Sigmoid colon (tissue), 7 donors: ENCODE results near the gene PGLYRP1. TPM values are rescaled to one million over a fixed set of nuclear protein-coding genes. Genes with fewer than 3 reads are reported as not detected.

Experiments
- DNase-seq: peaks from one replicate; pipeline ENCODE4 v3.0.0-alpha.2; 2019
- H3K27ac ChIP-seq, 4 donors: fragments of 200-600 bp; sonication (generic); one replicate each; pipeline ENCODE4 v1.5.1; 2016 to 2019; ENCODE audit warnings: mild to moderate bottlenecking in 1 of 4
- H3K27me3 ChIP-seq, 3 donors: fragments of 200-600 bp; sonication (generic); one replicate each; pipeline ENCODE4 v1.5.1; 2019; ENCODE audit warnings: mild to moderate bottlenecking in 1 of 3
- H3K36me3 ChIP-seq, 4 donors: fragments of 200-600 bp; sonication (generic); one replicate each; pipeline ENCODE4 v1.5.1; 2016 to 2019
- H3K4me1 ChIP-seq, 4 donors: fragments of 200-600 bp; sonication (generic); one replicate each; pipeline ENCODE4 v1.5.1; 2017 to 2019
- H3K4me3 ChIP-seq, 4 donors: fragments of 200-600 bp; sonication (generic); one replicate each; pipeline ENCODE4 v1.5.1; 2017 to 2019; ENCODE audit warnings: mild to moderate bottlenecking in 2 of 4, moderate library complexity in 1 of 4
- H3K9me3 ChIP-seq, 4 donors: fragments of 200-600 bp in 3 of 4; sonication (generic) in 3 of 4; one replicate each; pipeline versions ENCODE4 v1.5.1 to v1.6.1; 2013 to 2019
- EP300 ChIP-seq, 4 donors: sonication (generic); formaldehyde crosslinking; IDR thresholded peaks; one replicate each; pipeline ENCODE4 v1.6.1; 2017; ENCODE audit warnings: antibody characterized with exemption in 4 of 4
- POLR2A ChIP-seq, 2 donors: fragments of 450-650 bp; IDR thresholded peaks; one replicate each; pipeline ENCODE4 v1.6.1; 2016; ENCODE audit warnings: antibody characterized with exemption in 2 of 2, mild to moderate bottlenecking in 2 of 2, moderate library complexity in 2 of 2
- POLR2AphosphoS5 ChIP-seq, 4 donors: sonication (generic); formaldehyde crosslinking; IDR thresholded peaks; one replicate each; pipeline ENCODE4 v1.6.1; 2017; ENCODE audit warnings: antibody characterized with exemption in 4 of 4
- WGBS, 2 donors: extraction: QIAGEN DNeasy Blood & Tissue Kit; methylation state at CpG; one replicate each; pipeline ENCODE4 v1.1.7; 2013; 5-methylcytosine and 5-hydroxymethylcytosine counted together
- intact Hi-C: fragments of 100-400 bp; cut with DNase I; formaldehyde crosslinking; loops from one replicate; pipeline ENCODE4 v1.15.1; 2023
- polyA plus RNA-seq, 3 donors: library from polyadenylated mRNA; stranded (reverse); fragments of 200-250 nt; gene quantifications; one replicate each; pipeline ENCODE4 v1.2.3, GENCODE V29; 2013
- total RNA-seq, 4 donors: library from RNA; depleted of rRNA; stranded (reverse); fragments of >200 nt; gene quantifications; one replicate each; pipeline ENCODE4 v1.1.0, GENCODE V29; 2016
- TF ChIP-seq, protein P1 (sequence below), 4 experiments: fragments of 450-650 bp in 3 of 4; fragments of 200-600 bp in 1 of 4; IDR thresholded peaks; one replicate each; pipeline ENCODE4 v1.5.1; 2016 to 2019; ENCODE audit warnings: antibody characterized with exemption in 4 of 4, mild to moderate bottlenecking in 3 of 4, moderate library complexity in 2 of 4
- donor health status: healthy with polysubstance abuse.
- donor health status: Bipolar disorder and iron deficiency.
- donor health status: healthy.

PGLYRP1 gene
- total and polyA plus RNA-seq, 7 donors: 0.12 TPM; not detected in 6

- peaks cover 0 to 4% (median 0%) of the 10 kb centered on the region in 4 donors for H3K4me1 ChIP-seq
- intact Hi-C loops: no loop called here
- no peaks in the 10 kb centered on the region for H3K36me3 ChIP-seq
- H3K4me3 ChIP-seq: no peak overlapping the region
- WGBS, 2 donors: 85 to 90% methylated on average over 11 of the region's 11 CpGs
- no peaks in the 10 kb centered on the region for H3K9me3 ChIP-seq
- peaks cover 0 to 19% (median 0%) of the 10 kb centered on the region in 3 donors for H3K27me3 ChIP-seq
- no peak overlapping the region for H3K27ac ChIP-seq
- peak; percentile 28 for DNase-seq
- no peak for TF ChIP-seq EP300 (IDR thresholded peaks at IDR 0.05)
- no peak for TF ChIP-seq POLR2A (IDR thresholded peaks at IDR 0.05)
- TF ChIP-seq, protein P1, sequence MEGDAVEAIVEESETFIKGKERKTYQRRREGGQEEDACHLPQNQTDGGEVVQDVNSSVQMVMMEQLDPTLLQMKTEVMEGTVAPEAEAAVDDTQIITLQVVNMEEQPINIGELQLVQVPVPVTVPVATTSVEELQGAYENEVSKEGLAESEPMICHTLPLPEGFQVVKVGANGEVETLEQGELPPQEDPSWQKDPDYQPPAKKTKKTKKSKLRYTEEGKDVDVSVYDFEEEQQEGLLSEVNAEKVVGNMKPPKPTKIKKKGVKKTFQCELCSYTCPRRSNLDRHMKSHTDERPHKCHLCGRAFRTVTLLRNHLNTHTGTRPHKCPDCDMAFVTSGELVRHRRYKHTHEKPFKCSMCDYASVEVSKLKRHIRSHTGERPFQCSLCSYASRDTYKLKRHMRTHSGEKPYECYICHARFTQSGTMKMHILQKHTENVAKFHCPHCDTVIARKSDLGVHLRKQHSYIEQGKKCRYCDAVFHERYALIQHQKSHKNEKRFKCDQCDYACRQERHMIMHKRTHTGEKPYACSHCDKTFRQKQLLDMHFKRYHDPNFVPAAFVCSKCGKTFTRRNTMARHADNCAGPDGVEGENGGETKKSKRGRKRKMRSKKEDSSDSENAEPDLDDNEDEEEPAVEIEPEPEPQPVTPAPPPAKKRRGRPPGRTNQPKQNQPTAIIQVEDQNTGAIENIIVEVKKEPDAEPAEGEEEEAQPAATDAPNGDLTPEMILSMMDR (IDR thresholded peaks at IDR 0.05): no peak
- TF ChIP-seq POLR2AphosphoS5 (IDR thresholded peaks at IDR 0.05): no peak
Measured at GRCh38 chr19:46033401-46033800, 10.5 kb upstream of the PGLYRP1 start.

GRCh38 chr19:46032597-46033025, 9.8 kb upstream of the PGLYRP1 start:
- Histone ChIP-seq H3K27ac (no peak overlapping the region), H3K27me3 (peaks cover 0 to 27% (median 0%) of the 10 kb centered on the region in 3 donors), H3K36me3 (no peaks in the 10 kb centered on the region), H3K4me3 (no peak overlapping the region), H3K4me1 (peaks cover 0 to 4% (median 0%) of the 10 kb centered on the region in 4 donors), H3K9me3 (no peaks in the 10 kb centered on the region)
- TF ChIP-seq, protein P1 (IDR thresholded peaks at IDR 0.05): no peak
- no peak for TF ChIP-seq EP300 (IDR thresholded peaks at IDR 0.05)
- 89 to 93% methylated on average over 3 of the region's 3 CpGs for WGBS, 2 donors
- no peak for DNase-seq
- intact Hi-C loops: no loop called here

- H3K9me3 ChIP-seq: no peaks in the 10 kb centered on the region
- DNase-seq: peak; percentile 43
- H3K36me3 ChIP-seq: no peaks in the 10 kb centered on the region
- intact Hi-C loops: no loop called here
- peaks cover 0 to 4% (median 0%) of the 10 kb centered on the region in 4 donors for H3K4me1 ChIP-seq
- H3K27me3 ChIP-seq: peaks cover 0 to 32% (median 0%) of the 10 kb centered on the region in 3 donors
- 81 to 83% methylated on average over 5 of the region's 5 CpGs for WGBS, 2 donors
- no peak overlapping the region for H3K4me3 ChIP-seq
- TF ChIP-seq EP300 (IDR thresholded peaks at IDR 0.05): no peak
- TF ChIP-seq, protein P1 (IDR thresholded peaks at IDR 0.05): no peak
- TF ChIP-seq POLR2AphosphoS5 (IDR thresholded peaks at IDR 0.05): no peak
- no peak for TF ChIP-seq POLR2A (IDR thresholded peaks at IDR 0.05)
- no peak overlapping the region for H3K27ac ChIP-seq
Measured at GRCh38 chr19:46031781-46032596, 9.1 kb upstream of the PGLYRP1 start.

DNA sequence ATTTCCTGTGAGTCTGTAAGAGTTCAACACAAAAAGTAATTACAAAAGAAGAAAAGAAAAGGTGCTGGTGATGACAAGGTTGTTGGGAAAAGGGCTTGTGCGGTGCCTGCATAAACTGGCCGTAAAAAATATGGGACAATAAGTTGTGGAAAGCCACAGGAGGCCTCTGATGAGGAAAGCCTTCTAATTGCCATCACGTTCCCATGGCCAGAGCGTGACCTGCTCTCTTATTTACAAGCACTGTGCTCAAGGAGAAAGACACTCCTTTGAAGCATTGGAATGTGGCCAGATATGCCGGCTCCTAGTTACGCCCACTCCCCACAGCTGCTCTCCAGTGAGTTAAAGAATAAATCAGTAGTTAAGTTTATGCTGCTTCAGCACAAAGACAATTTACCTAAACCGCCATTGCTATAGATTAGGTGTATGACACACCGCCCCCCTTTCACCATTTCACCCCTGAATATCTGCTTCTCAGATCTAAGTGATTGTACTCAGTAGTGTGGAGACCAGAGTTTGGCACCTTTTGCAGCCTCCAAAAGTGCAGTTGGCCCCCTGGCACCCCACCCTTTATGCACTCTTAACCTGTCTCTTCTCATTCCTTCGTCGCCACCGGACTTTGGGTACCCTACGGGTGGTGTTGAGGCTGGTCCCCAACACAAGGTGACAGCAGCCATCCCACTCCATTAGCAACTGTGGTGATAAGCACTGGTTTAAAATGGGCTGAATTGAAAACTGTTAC, 8.1 kb upstream of the PGLYRP1 start:
- H3K27ac ChIP-seq: no peak overlapping the region
- no peak for TF ChIP-seq POLR2A (IDR thresholded peaks at IDR 0.05)
- no peak for TF ChIP-seq EP300 (IDR thresholded peaks at IDR 0.05)
- TF ChIP-seq, protein P1 (IDR thresholded peaks at IDR 0.05): no peak
- TF ChIP-seq POLR2AphosphoS5 (IDR thresholded peaks at IDR 0.05): no peak
- H3K36me3 ChIP-seq: no peaks in the 10 kb centered on the region
- H3K4me3 ChIP-seq: no peak overlapping the region
- no peaks in the 10 kb centered on the region for H3K9me3 ChIP-seq
- H3K4me1 ChIP-seq: peaks cover 0 to 4% (median 0%) of the 10 kb centered on the region in 4 donors
- no peak for DNase-seq
- H3K27me3 ChIP-seq: peaks cover 0 to 37% (median 4%) of the 10 kb centered on the region in 3 donors
- 37 to 62% methylated on average over 12 of the region's 12 CpGs for WGBS, 2 donors
- intact Hi-C loops: no loop called here
